HEK293 (cell line): ENCODE results near the gene RLN2.

Experiments used
- CTCF ChIA-PET: fragments of 350-600 bp; formaldehyde crosslinking; extraction: SDS; loops from one replicate; lab custom pipeline; 2021; ENCODE audit warnings: antibody characterized with exemption; lab: Yijun Ruan, JAX
- POLR2A ChIA-PET: fragments of 300-600 bp; formaldehyde crosslinking; extraction: SDS; loops from one replicate; lab custom pipeline; 2020; ENCODE audit warnings: antibody characterized with exemption, inconsistent platforms; lab: Yijun Ruan, JAX
- H3K27ac ChIP-seq: fragments of 200-500 bp; sonication (Bioruptor generic); 2 replicates; pipeline ENCODE4 v1.5.1; 2014; ENCODE audit warnings: low read depth, low read length, control low read depth, inconsistent platforms; ENCODE audit errors: extremely low read depth
- H3K36me3 ChIP-seq, 2 experiments: fragments of 200-500 bp in 1 of 2; sonication (Bioruptor generic) in 1 of 2; 1 replicate in 1 of 2; 2 replicates in 1 of 2; pipeline ENCODE4 v1.5.1; 2014 to 2017; ENCODE audit warnings: inconsistent platforms in 2 of 2, low read length in 2 of 2; ENCODE audit not compliant: control insufficient read depth in 2 of 2, insufficient read depth in 1 of 2
- H3K4me1 ChIP-seq: fragments of 200-500 bp; sonication (Bioruptor generic); 2 replicates; pipeline ENCODE4 v1.5.1; 2014; ENCODE audit warnings: mild to moderate bottlenecking, low read length, inconsistent platforms; ENCODE audit not compliant: control insufficient read depth, insufficient read depth
- H3K4me3 ChIP-seq: 2 replicates; pipeline ENCODE4 v1.5.1; 2011; ENCODE audit warnings: low read depth, mild to moderate bottlenecking, control low read depth, low read length, moderate library complexity
- H3K9me3 ChIP-seq: fragments of 200-500 bp; sonication (Bioruptor generic); 2 replicates; pipeline ENCODE4 v1.5.1; 2014; ENCODE audit warnings: low read depth, low read length, inconsistent platforms; ENCODE audit not compliant: control insufficient read depth, insufficient read depth
- ATF2 ChIP-seq: fragments of 450-650 bp; formaldehyde crosslinking; IDR thresholded peaks from 2 replicates; pipeline ENCODE4 v1.5.1; 2016; ENCODE audit warnings: missing biosample characterization, missing genetic modification characterization, low read depth
- GFI1B ChIP-seq: fragments of 450-650 bp; formaldehyde crosslinking; IDR thresholded peaks from 2 replicates; pipeline ENCODE4 v1.5.1; 2016; ENCODE audit warnings: missing biosample characterization, missing genetic modification characterization
- GLI2 ChIP-seq: fragments of 450-650 bp; formaldehyde crosslinking; IDR thresholded peaks from 2 replicates; pipeline ENCODE4; 2017; ENCODE audit warnings: missing biosample characterization, missing genetic modification characterization, low read depth, borderline replicate concordance
- GLI4 ChIP-seq: fragments of 450-650 bp; formaldehyde crosslinking; IDR thresholded peaks from 2 replicates; pipeline ENCODE4 v1.5.1; 2016; ENCODE audit warnings: missing biosample characterization, missing genetic modification characterization
- KLF1 ChIP-seq: fragments of 450-650 bp; formaldehyde crosslinking; IDR thresholded peaks from 2 replicates; pipeline ENCODE4 v1.5.1; 2016; ENCODE audit warnings: missing biosample characterization, missing genetic modification characterization
- MEIS1 ChIP-seq: sonication (generic); formaldehyde crosslinking; IDR thresholded peaks from 2 replicates; pipeline ENCODE4 v1.8.1; 2022; ENCODE audit warnings: missing genetic modification reagents, mild to moderate bottlenecking, borderline replicate concordance
- PRDM1 ChIP-seq: fragments of 450-650 bp; formaldehyde crosslinking; IDR thresholded peaks from 2 replicates; pipeline ENCODE4; 2016; ENCODE audit warnings: missing biosample characterization, missing genetic modification characterization
- YY1 ChIP-seq: fragments of 450-650 bp; formaldehyde crosslinking; IDR thresholded peaks from 2 replicates; pipeline ENCODE4 v1.5.1; 2018; ENCODE audit warnings: missing biosample characterization, missing genetic modification characterization
- ZBTB49 ChIP-seq: fragments of 450-650 bp; formaldehyde crosslinking; IDR thresholded peaks from 2 replicates; pipeline ENCODE4 v1.5.1; 2016; ENCODE audit warnings: missing biosample characterization, missing genetic modification characterization, low read depth
- ZNF266 ChIP-seq: fragments of 450-650 bp; formaldehyde crosslinking; IDR thresholded peaks from 2 replicates; pipeline ENCODE4 v1.5.1; 2016; ENCODE audit warnings: missing biosample characterization, missing genetic modification characterization, low read depth
- ZNF292 ChIP-seq: fragments of 450-650 bp; formaldehyde crosslinking; IDR thresholded peaks from 2 replicates; pipeline ENCODE4 v1.5.1; 2016; ENCODE audit warnings: low read depth, missing biosample characterization, missing genetic modification characterization, borderline replicate concordance
- ZNF391 ChIP-seq: fragments of 450-650 bp; formaldehyde crosslinking; IDR thresholded peaks from 2 replicates; pipeline ENCODE4 v1.5.1; 2016; ENCODE audit warnings: low read depth, missing biosample characterization, missing genetic modification characterization, borderline replicate concordance
- ZNF548 ChIP-seq: fragments of 450-650 bp; formaldehyde crosslinking; IDR thresholded peaks from 2 replicates; pipeline ENCODE4 v1.5.1; 2016; ENCODE audit warnings: missing biosample characterization, missing genetic modification characterization
- ZNF600 ChIP-seq: fragments of 450-650 bp; formaldehyde crosslinking; IDR thresholded peaks from 2 replicates; pipeline ENCODE4 v1.5.1; 2016; ENCODE audit warnings: missing biosample characterization, missing genetic modification characterization
- ZNF654 ChIP-seq: fragments of 450-650 bp; formaldehyde crosslinking; IDR thresholded peaks from 2 replicates; pipeline ENCODE4 v1.5.1; 2016; ENCODE audit warnings: low read depth, missing biosample characterization, missing genetic modification characterization
- ZNF677 ChIP-seq: fragments of 450-650 bp; IDR thresholded peaks from 2 replicates; pipeline ENCODE4 v1.5.0; 2018; ENCODE audit warnings: missing biosample characterization, mild to moderate bottlenecking, missing genetic modification characterization, moderate library complexity
- ZNF747 ChIP-seq: fragments of 450-650 bp; formaldehyde crosslinking; IDR thresholded peaks from 2 replicates; pipeline ENCODE4 v1.5.1; 2016; ENCODE audit warnings: missing biosample characterization, missing genetic modification characterization
- TF ChIP-seq, protein P1 (sequence below): fragments of 450-650 bp; formaldehyde crosslinking; IDR thresholded peaks from 2 replicates; pipeline ENCODE4 v1.5.1; 2016; ENCODE audit warnings: missing biosample characterization, missing genetic modification characterization
- TF ChIP-seq, protein P2 (sequence below): fragments of 450-650 bp; formaldehyde crosslinking; conservative IDR thresholded peaks from 2 replicates; pipeline ENCODE4 v1.5.1; 2016; ENCODE audit warnings: low read depth, missing biosample characterization, missing genetic modification characterization
- TF ChIP-seq, protein P3 (sequence below): fragments of 450-650 bp; formaldehyde crosslinking; IDR thresholded peaks from 2 replicates; pipeline ENCODE4 v1.5.1; 2016; ENCODE audit warnings: missing biosample characterization, missing genetic modification characterization
- TF ChIP-seq, protein P4 (sequence below): fragments of 450-650 bp; formaldehyde crosslinking; IDR thresholded peaks from 2 replicates; pipeline ENCODE4 v1.5.1; 2016; ENCODE audit warnings: missing biosample characterization, missing genetic modification characterization
- TF ChIP-seq, protein P5 (sequence below): fragments of 450-650 bp; formaldehyde crosslinking; optimal IDR thresholded peaks from 2 replicates; pipeline ENCODE3; 2016; ENCODE audit warnings: missing biosample characterization, mild to moderate bottlenecking, missing genetic modification characterization

RLN2 gene

DNA sequence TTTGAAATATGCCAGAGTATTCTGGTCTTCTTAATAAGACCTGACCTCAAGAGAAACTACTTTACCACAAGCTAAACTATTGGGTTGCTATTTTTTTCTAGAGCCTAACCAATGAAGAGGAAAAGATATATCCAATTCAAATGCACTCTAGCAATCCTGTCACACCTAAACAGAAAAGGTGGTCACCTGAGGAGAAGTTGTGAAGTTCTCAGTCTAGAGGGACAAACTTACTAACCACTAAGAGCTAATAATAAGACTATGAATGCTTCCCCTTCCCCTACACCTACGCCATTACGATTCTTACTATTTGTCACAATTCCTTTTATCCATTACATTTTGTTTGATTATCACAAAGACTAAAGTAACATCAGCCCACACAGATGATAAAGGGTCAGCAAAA lies 29.7 kb downstream of the RLN2 start (continued):
- no peak for TF ChIP-seq ZNF391 (tag by site-specific recombination)
- TF ChIP-seq ATF2: no peak
- TF ChIP-seq, protein P1, sequence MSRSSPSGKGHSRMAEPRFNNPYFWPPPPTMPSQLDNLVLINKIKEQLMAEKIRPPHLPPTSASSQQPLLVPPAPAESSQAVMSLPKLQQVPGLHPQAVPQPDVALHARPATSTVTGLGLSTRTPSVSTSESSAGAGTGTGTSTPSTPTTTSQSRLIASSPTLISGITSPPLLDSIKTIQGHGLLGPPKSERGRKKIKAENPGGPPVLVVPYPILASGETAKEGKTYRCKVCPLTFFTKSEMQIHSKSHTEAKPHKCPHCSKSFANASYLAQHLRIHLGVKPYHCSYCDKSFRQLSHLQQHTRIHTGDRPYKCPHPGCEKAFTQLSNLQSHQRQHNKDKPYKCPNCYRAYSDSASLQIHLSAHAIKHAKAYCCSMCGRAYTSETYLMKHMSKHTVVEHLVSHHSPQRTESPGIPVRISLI (tag by site-specific recombination): no peak
- TF ChIP-seq ZNF292 (tag by site-specific recombination): no peak
- TF ChIP-seq GLI2 (tag by site-specific recombination): no peak
- TF ChIP-seq, protein P2, sequence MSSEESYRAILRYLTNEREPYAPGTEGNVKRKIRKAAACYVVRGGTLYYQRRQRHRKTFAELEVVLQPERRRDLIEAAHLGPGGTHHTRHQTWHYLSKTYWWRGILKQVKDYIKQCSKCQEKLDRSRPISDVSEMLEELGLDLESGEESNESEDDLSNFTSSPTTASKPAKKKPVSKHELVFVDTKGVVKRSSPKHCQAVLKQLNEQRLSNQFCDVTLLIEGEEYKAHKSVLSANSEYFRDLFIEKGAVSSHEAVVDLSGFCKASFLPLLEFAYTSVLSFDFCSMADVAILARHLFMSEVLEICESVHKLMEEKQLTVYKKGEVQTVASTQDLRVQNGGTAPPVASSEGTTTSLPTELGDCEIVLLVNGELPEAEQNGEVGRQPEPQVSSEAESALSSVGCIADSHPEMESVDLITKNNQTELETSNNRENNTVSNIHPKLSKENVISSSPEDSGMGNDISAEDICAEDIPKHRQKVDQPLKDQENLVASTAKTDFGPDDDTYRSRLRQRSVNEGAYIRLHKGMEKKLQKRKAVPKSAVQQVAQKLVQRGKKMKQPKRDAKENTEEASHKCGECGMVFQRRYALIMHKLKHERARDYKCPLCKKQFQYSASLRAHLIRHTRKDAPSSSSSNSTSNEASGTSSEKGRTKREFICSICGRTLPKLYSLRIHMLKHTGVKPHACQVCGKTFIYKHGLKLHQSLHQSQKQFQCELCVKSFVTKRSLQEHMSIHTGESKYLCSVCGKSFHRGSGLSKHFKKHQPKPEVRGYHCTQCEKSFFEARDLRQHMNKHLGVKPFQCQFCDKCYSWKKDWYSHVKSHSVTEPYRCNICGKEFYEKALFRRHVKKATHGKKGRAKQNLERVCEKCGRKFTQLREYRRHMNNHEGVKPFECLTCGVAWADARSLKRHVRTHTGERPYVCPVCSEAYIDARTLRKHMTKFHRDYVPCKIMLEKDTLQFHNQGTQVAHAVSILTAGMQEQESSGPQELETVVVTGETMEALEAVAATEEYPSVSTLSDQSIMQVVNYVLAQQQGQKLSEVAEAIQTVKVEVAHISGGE (tag by site-specific recombination): no peak
- TF ChIP-seq, protein P3, sequence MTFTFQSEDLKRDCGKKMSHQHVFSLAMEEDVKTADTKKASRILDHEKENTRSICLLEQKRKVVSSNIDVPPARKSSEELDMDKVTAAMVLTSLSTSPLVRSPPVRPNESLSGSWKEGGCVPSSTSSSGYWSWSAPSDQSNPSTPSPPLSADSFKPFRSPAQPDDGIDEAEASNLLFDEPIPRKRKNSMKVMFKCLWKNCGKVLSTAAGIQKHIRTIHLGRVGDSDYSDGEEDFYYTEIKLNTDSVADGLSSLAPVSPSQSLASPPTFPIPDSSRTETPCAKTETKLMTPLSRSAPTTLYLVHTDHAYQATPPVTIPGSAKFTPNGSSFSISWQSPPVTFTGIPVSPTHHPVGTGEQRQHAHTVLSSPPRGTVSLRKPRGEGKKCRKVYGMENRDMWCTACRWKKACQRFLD (tag by site-specific recombination): no peak
- no peak for TF ChIP-seq MEIS1
- no peak for TF ChIP-seq ZBTB49

GRCh38 chr9:5269249-5269715 lies 35.2 kb downstream of the RLN2 start:
- Histone ChIP-seq H3K27ac (no peak overlapping the region), H3K4me1 (no peaks in the 10 kb centered on the region)
- TF ChIP-seq PRDM1 (tag by site-specific recombination): no peak
- TF ChIP-seq YY1 (tag by site-specific recombination): no peak
- TF ChIP-seq, protein P4, sequence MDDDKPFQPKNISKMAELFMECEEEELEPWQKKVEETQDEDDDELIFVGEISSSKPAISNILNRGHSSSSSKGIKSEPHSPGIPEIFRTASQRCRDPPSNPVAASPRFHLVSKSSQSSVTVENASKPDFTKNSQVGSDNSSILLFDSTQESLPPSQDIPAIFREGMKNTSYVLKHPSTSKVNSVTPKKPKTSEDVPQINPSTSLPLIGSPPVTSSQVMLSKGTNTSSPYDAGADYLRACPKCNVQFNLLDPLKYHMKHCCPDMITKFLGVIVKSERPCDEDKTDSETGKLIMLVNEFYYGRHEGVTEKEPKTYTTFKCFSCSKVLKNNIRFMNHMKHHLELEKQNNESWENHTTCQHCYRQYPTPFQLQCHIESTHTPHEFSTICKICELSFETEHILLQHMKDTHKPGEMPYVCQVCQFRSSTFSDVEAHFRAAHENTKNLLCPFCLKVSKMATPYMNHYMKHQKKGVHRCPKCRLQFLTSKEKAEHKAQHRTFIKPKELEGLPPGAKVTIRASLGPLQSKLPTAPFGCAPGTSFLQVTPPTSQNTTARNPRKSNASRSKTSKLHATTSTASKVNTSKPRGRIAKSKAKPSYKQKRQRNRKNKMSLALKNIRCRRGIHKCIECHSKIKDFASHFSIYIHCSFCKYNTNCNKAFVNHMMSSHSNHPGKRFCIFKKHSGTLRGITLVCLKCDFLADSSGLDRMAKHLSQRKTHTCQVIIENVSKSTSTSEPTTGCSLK (tag by site-specific recombination): no peak
- TF ChIP-seq ZNF600 (tag by site-specific recombination): no peak
- no peak for TF ChIP-seq ZNF747
- TF ChIP-seq ZNF266 (tag by site-specific recombination): no peak
- no peak for TF ChIP-seq GLI4 (tag by site-specific recombination)
- TF ChIP-seq ZNF677 (tag by site-specific recombination): no peak
- no peak for TF ChIP-seq KLF1
- TF ChIP-seq GFI1B (tag by site-specific recombination): no peak
- TF ChIP-seq ZNF654: no peak
- TF ChIP-seq, protein P5, sequence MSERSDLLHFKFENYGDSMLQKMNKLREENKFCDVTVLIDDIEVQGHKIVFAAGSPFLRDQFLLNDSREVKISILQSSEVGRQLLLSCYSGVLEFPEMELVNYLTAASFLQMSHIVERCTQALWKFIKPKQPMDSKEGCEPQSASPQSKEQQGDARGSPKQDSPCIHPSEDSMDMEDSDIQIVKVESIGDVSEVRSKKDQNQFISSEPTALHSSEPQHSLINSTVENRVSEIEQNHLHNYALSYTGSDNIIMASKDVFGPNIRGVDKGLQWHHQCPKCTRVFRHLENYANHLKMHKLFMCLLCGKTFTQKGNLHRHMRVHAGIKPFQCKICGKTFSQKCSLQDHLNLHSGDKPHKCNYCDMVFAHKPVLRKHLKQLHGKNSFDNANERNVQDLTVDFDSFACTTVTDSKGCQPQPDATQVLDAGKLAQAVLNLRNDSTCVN (tag by site-specific recombination): no peak
- TF ChIP-seq ZNF548 (tag by site-specific recombination): no peak

More at GRCh38 chr9:5269249-5269715, 35.2 kb downstream of the RLN2 start:
- ChIA-PET POLR2A (no interaction called here), CTCF (interaction anchor here (0.6 to 1.9 kb wide), 2 partner anchors 11 to 83 kb away, joined by 4 to 6 read pairs; no protein-coding TSS in a partner anchor)
- Histone ChIP-seq H3K36me3 (no peaks in the 10 kb centered on the region), H3K9me3 (no peaks in the 10 kb centered on the region), H3K4me3 (no peak overlapping the region)
